Mucosa of descending colon (tissue), 3 donors: ENCODE data around the gene STK16. TPM values are rescaled to one million over a fixed set of nuclear protein-coding genes. Genes with fewer than 3 reads are reported as not detected.
"Not testable (repeated sequence)": the region's sequence is repeated elsewhere in the genome, so short reads cannot be mapped to it uniquely, and the experiment has no call there.

ENCODE experiments used
- ATAC-seq: fragments of 200-7000 bp; cut with Tn5 transposase; one replicate; pipeline ENCODE4 v1.9.1; 2020; ENCODE audit warnings: mild to moderate bottlenecking, moderate library complexity
- DNase-seq, 3 donors: peaks; one replicate each; pipeline ENCODE4 v3.0.0-alpha.2; 2020
- H3K36me3 ChIP-seq: fragments of 200-600 bp; one replicate; pipeline ENCODE4 v1.8.0; 2021; ENCODE audit warnings: low read depth, mild to moderate bottlenecking
- H3K4me1 ChIP-seq: fragments of 200-600 bp; one replicate; pipeline ENCODE4 v1.8.0; 2021; ENCODE audit warnings: low read depth, mild to moderate bottlenecking
- H3K4me3 ChIP-seq: fragments of 200-600 bp; one replicate; pipeline ENCODE4 v1.8.0; 2021; ENCODE audit warnings: mild to moderate bottlenecking
- H3K9me3 ChIP-seq: fragments of 200-600 bp; one replicate; pipeline ENCODE4 v1.8.0; 2021; ENCODE audit warnings: mild to moderate bottlenecking
- CTCF ChIP-seq: fragments of 200-600 bp; IDR thresholded peaks from one replicate; pipeline ENCODE4 v1.8.0; 2022; ENCODE audit warnings: antibody characterized with exemption, mild to moderate bottlenecking
- intact Hi-C, 2 donors: fragments of 100-400 bp; cut with DNase I in 1 of 2; cut with micrococcal nuclease in 1 of 2; formaldehyde crosslinking; loops; one replicate each; pipeline versions ENCODE4 v1.11.0 to v1.11.1; 2022; cut with DNase I, micrococcal nuclease
- total RNA-seq, 3 donors: library from RNA; stranded (reverse); fragmentation: NEBNext Ultra II Directional in 2 of 3; extraction: Animal tissue kit (Norgen Biotek cat#: 25700) in 2 of 3; gene quantifications; one replicate each; pipeline versions ENCODE4 v1.2.1 to v1.2.4, GENCODE V29; 2021 to 2023
- donor health status: DM: no; HTN: no; CAD: no; lungs with moderate emphysema.
- donor health status: DM: no; HTN: no; CAD: no.
- donor health status: DM: no; HTN: yes; CAD: no.

Gene STK16
- total RNA-seq, 3 donors from 2014 or later: 29.7 to 37.3 (median 32.7) TPM

GRCh38 chr2:219286436-219287115, 41.3 kb downstream of the STK16 start:
- DNase-seq: no peak
- Histone ChIP-seq H3K36me3 (no peaks in the 10 kb centered on the region), H3K4me3 (no peak overlapping the region), H3K4me1 (no peaks in the 10 kb centered on the region), H3K9me3 (no peaks in the 10 kb centered on the region)
- intact Hi-C loops: no loop called here
- no peak for TF ChIP-seq CTCF
- no peak for ATAC-seq

GRCh38 chr2:219287116-219287440, 41.8 kb downstream of the STK16 start:
- intact Hi-C loops, H3K36me3 ChIP-seq, DNase-seq, H3K9me3 ChIP-seq, H3K4me1 ChIP-seq, ATAC-seq, H3K4me3 ChIP-seq: not testable (repeated sequence)

DNA sequence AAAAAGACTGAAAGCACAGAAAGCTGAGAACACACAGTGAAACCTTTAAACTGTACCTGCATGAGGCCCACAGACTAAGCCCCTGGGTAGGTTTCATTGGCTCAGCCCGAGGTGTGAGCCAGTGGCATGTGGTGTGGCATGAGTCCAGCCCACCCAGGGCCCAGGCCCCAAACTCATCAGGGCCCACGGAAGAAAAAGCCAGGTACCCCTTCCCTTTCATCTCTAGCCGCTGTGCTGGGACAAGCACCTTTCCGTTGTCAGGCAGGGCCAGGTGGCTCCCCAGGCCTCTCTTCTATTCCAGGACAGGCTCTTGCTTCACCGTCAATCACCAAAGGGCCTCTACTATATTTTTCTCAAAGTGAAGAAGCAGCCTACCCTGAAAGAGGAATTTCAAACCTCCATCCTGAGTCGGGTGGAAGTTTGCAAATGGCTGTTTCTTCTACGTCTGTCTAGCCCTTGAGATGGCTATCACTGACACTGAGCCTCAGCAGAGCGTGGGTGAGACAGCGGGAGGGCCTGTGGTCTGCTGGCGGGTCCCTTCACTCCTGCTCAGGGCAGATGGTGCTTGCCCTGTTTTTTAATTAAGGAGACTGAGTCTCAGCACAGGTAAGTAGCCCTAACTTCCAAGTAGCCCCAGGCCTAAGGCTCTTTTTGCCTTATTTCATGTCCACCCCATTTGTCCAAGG, 42.4 kb downstream of the STK16 start:
- no peak for ATAC-seq
- no peaks in the 10 kb centered on the region for H3K9me3 ChIP-seq
- no peak for TF ChIP-seq CTCF
- intact Hi-C loops: no loop called here
- H3K4me3 ChIP-seq: no peak overlapping the region
- no peaks in the 10 kb centered on the region for H3K4me1 ChIP-seq
- DNase-seq: no peak
- H3K36me3 ChIP-seq: no peaks in the 10 kb centered on the region

DNA sequence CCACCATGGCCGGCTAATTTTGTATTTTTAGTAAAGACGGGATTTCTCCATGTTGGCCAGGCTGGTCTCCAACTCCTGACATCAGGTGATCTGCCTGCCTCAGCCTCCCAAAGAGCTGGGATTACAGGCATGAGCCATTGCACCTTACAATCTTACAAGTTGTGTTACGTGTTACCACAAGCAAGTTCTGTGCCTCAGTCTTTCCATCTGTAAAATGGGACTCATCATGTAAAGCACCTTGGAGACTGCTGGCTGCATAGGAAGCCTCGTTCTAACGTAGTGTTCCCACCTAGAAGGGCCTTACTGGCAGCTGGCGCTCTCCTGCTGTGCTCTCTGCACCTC, 43.9 kb downstream of the STK16 start:
- ATAC-seq (no peak), DNase-seq (no peak)
- Histone ChIP-seq H3K4me3 (no peak overlapping the region), H3K9me3 (no peaks in the 10 kb centered on the region), H3K36me3 (no peaks in the 10 kb centered on the region), H3K4me1 (peaks cover under 1% of the 10 kb centered on the region)
- TF ChIP-seq CTCF: no peak
- intact Hi-C loops: no loop called here

DNA sequence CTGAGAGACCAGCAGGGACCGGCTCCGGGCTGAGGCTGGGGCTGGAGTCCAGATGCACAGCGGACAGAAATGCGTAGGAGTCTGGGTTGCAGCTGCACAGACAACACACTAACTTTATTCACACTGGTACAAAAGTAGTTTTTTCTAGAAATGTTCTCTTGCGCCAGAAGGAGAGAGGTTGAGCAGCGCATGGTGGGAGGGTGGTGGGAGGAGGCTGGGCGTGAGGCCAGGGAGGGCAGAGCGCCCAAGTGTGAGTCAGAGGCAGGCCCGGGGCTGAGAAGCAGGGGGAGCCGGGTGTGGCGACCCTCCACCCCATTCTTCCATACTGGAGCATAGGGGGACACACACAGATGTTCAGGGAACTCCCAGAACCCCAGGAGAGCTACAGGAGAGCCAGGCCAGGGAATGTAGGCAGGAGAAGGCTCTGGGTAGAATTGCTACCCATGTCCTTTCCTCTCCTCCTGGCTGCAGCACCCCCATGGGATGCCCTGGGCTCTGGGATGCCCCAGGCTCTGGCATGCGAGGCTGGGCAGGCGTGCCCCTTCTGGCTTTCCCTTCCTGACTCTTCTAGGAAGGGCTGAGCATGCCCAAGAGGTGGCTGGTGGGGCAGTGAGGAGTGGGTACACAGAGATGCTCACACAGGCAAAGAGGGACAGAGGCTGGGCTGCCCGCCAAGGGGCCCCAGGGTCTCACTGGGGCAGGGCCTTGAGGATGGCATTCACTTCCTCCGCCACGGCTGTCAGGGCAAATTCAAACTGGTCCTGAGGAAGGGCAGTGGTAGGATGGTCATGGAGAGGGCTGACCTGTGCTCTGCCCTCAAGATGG, 44.5 kb downstream of the STK16 start:
- Histone ChIP-seq H3K4me3 (no peak overlapping the region), H3K36me3 (no peaks in the 10 kb centered on the region), H3K4me1 (peaks cover 5% of the 10 kb centered on the region), H3K9me3 (no peaks in the 10 kb centered on the region)
- intact Hi-C loops: loop anchor here in 1 of 2 donors (5.0 kb wide), 1 partner anchor 127 kb away; the partner anchor contains the start of gene NHEJ1
- peak; percentile 23 for ATAC-seq
- DNase-seq: peak; percentile 23 to 61 (median 58)
- no peak for TF ChIP-seq CTCF
